Small intestine (tissue), 7 donors: Measurements from ENCODE around the gene IREB2. TPM values are rescaled to one million over a fixed set of nuclear protein-coding genes. Genes with fewer than 3 reads are reported as not detected.
"Not testable (repeated sequence)": the region's sequence is repeated elsewhere in the genome, so short reads cannot be mapped to it uniquely, and the experiment has no call there.

ENCODE experiments used
- DNase-seq, 2 donors: peaks; one replicate each; pipeline versions ENCODE4 v3.0.0 to v3.0.0-alpha.2; 2013
- FAIRE-seq: peaks from 2 replicates; lab custom pipeline; 2012; peaks lifted over from hg19 to GRCh38; lab: Jason Lieb, UNC
- H3K27ac ChIP-seq, 3 donors: one replicate each; pipeline ENCODE4 v1.5.1; 2013; ENCODE audit warnings: low read length in 2 of 3, mild to moderate bottlenecking in 2 of 3, control low read depth in 1 of 3, inconsistent platforms in 1 of 3, low read depth in 1 of 3, moderate library complexity in 1 of 3
- H3K27me3 ChIP-seq, 3 donors: one replicate each; pipeline ENCODE4 v1.6.1; 2013; ENCODE audit warnings: low read length in 3 of 3, inconsistent platforms in 1 of 3; ENCODE audit not compliant: control insufficient read depth in 3 of 3, insufficient read depth in 3 of 3
- H3K36me3 ChIP-seq, 3 donors: one replicate each; pipeline ENCODE4 v1.6.1; 2013; ENCODE audit warnings: low read length in 3 of 3, inconsistent platforms in 1 of 3, low read depth in 1 of 3, mild to moderate bottlenecking in 1 of 3, moderate library complexity in 1 of 3; ENCODE audit not compliant: control insufficient read depth in 3 of 3, insufficient read depth in 2 of 3
- H3K4me1 ChIP-seq, 3 donors: one replicate each; pipeline ENCODE4 v1.6.1; 2013; ENCODE audit warnings: low read length in 2 of 3, inconsistent platforms in 1 of 3, low read depth in 1 of 3, mild to moderate bottlenecking in 1 of 3, moderate library complexity in 1 of 3; ENCODE audit not compliant: control insufficient read depth in 3 of 3, insufficient read depth in 2 of 3
- H3K4me3 ChIP-seq, 3 donors: one replicate each; pipeline ENCODE4 v1.5.1; 2013; ENCODE audit warnings: low read length in 3 of 3, control low read depth in 1 of 3, inconsistent platforms in 1 of 3, low read depth in 1 of 3, mild to moderate bottlenecking in 1 of 3, moderate library complexity in 1 of 3
- H3K9me3 ChIP-seq, 2 donors: one replicate each; pipeline ENCODE4 v1.6.1; 2013; ENCODE audit warnings: low read depth in 1 of 2, low read length in 1 of 2; ENCODE audit not compliant: control insufficient read depth in 2 of 2, insufficient read depth in 1 of 2
- WGBS, 3 donors: extraction: QIAGEN DNeasy Blood & Tissue Kit; methylation state at CpG; one replicate each; pipeline ENCODE4 v1.1.7; 2013; 5-methylcytosine and 5-hydroxymethylcytosine counted together
- polyA plus RNA-seq, 4 donors: library from polyadenylated mRNA; stranded (reverse) in 3 of 4; unstranded in 1 of 4; fragments of 200-250 nt in 3 of 4; fragments of 120-200 nt in 1 of 4; gene quantifications; one replicate each; pipeline versions ENCODE4 v1.2.1 to v1.2.3, GENCODE V29; 2013
- donor health status: healthy with polysubstance abuse.
- donor health status: control.
- donor health status: control.
- donor health status: Bipolar disorder and iron deficiency.
- donor health status: healthy.

The IREB2 gene
- polyA plus RNA-seq, 4 donors, result 12.4 to 63.6 (median 15.3) TPM

DNA sequence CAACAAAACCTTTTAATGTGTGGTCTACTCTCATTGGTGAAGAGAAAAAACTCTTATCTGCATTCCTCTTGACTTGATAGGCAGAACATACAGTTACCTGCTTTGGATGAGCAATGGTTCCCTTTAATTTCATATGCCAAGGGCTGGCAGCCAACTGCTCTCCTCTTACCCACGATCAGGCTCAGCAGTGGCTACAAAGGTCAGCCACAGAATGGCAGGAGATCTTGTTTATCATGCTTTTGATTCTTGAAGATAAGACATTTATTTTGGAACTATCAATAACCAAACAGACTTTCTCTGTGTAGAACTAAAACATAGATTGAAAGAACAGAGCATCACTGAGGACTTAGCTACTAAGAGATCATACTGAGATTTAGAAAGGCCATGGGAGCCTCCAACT lies 6.1 kb upstream of the IREB2 start:
- WGBS, 3 donors, result 0 to 48% (median 11%) methylated on average over 1 of the region's 1 CpG
- DNase-seq (no peak), FAIRE-seq (no peak)
- no peaks in the 10 kb centered on the region for H3K36me3 ChIP-seq
- no peak overlapping the region for H3K4me3 ChIP-seq
- no peaks in the 10 kb centered on the region for H3K27me3 ChIP-seq
- H3K9me3 ChIP-seq, result peaks cover 0 to 5% of the 10 kb centered on the region in 2 donors
- H3K4me1 ChIP-seq, result peaks cover 0 to under 1% (median 0%) of the 10 kb centered on the region in 3 donors
- H3K27ac ChIP-seq, result no peak overlapping the region

DNA sequence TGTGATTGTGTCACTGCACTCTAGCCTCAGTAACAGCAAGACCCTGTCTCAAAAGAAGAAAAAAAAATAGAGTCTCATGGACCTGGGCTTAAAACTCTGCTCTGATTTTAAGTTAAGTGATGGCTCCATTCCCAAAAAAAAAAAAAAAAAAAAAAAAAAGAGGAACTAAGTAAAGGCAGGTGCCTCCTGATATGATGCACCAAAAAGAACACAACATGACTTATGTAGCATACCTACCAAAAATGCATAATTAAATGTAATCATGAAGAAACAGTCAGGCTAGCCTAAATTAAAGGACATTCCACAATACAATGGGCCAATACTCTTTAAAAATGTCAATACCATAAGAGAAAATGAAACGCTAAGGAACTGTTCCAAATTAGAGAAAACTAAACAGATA lies 5.4 kb upstream of the IREB2 start:
- H3K27ac ChIP-seq, result no peak overlapping the region
- H3K9me3 ChIP-seq, result peaks cover 0 to 5% of the 10 kb centered on the region in 2 donors
- H3K36me3 ChIP-seq, result no peaks in the 10 kb centered on the region
- peaks cover 0 to 6% (median 0%) of the 10 kb centered on the region in 3 donors for H3K4me1 ChIP-seq
- WGBS, 3 donors, result 96 to 98% (median 97%) methylated on average over 1 of the region's 1 CpG
- H3K4me3 ChIP-seq, result no peak overlapping the region
- DNase-seq (no peak), FAIRE-seq (no peak)
- no peaks in the 10 kb centered on the region for H3K27me3 ChIP-seq

DNA sequence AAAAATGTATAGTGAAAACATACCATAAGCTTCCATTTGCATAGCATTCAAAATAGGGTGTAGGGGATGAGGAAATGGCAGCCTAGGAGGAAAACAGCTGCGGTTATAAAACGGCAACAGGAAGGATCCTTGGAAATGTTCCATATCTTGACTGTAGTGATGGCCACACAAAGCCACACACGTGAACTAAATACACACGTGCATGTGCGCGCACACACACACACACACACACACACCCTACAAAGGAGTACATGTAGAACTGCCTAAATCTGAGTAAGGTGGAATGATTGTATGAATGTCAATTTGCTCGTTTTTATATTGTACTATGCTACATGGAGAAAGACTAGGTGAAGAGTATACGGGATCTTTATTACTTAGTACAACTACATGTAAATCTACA lies 3.9 kb upstream of the IREB2 start:
- Histone ChIP-seq H3K9me3 (peaks cover 0 to 5% of the 10 kb centered on the region in 2 donors), H3K36me3 (no peaks in the 10 kb centered on the region), H3K4me3 (no peak overlapping the region), H3K27me3 (no peaks in the 10 kb centered on the region), H3K27ac (no peak overlapping the region), H3K4me1 (peaks cover 0 to 6% (median 0%) of the 10 kb centered on the region in 3 donors)
- DNase-seq, result no peak
- 29 to 41% (median 30%) methylated on average over 8 of the region's 8 CpGs for WGBS, 3 donors
- FAIRE-seq, result no peak

DNA sequence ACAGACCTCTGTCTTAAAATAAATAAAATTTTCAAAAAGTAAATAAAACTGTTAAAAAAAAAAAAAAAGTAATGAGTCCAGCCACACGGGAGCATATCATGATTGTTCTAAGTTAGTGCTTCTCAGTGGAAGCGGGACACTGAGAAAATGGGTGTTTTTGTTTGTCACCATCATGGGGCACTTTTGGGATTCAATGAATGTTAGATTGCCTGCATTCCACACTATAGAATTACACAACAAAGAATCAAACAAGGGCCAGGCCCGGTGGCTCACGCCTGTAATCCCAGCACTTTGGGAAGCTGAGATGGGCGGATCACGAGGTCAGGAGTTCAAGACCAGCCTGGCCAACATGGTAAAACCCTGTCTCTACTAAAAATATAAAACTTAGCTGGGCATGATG lies 3.3 kb upstream of the IREB2 start:
- H3K36me3 ChIP-seq, H3K9me3 ChIP-seq, H3K27ac ChIP-seq, H3K27me3 ChIP-seq, DNase-seq, FAIRE-seq, H3K4me1 ChIP-seq, H3K4me3 ChIP-seq: not testable (repeated sequence)
- 76 to 83% (median 80%) methylated on average over 6 of the region's 6 CpGs for WGBS, 3 donors

DNA sequence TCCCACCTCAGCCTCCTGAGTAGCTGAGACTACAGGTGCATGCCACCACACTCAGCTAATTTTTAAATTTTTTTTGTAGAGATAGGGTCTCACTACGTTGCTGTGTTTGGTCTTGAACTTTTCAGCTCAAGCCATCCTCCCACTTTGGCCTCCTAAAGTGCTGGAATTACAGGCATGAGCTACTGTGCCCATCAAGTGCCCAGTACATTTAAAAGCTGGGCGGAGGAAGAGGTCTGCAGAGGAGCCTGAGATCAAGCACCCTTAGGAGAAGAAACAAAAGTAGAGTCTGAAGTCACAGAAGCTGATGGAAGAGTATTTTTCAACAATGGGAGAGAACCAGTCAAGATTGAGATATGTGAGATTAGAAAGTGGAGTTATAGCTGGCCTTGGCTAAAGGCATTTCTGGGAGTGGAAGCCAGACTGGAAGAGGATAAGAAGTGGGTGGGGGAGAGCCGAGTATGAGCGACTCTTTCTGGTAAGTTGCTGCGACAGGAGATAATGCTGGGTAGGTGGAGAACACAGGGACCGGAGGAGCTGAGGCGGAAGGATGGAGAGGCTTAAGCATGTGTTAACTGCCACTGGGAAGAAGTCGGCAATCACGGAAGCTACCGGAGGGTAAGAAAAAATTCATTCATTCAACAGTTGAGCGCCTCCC lies 782 bp upstream of the IREB2 start:
- H3K36me3 ChIP-seq, result peaks cover 2 to 10% (median 3%) of the 10 kb centered on the region in 3 donors
- H3K27me3 ChIP-seq, result no peaks in the 10 kb centered on the region
- H3K4me1 ChIP-seq, result peaks cover 0 to 11% (median 0%) of the 10 kb centered on the region in 3 donors
- FAIRE-seq (no peak), DNase-seq (no peak)
- H3K4me3 ChIP-seq, result peak overlapping the region; percentile 46 to 99 (median 49)
- peaks cover 0 to 1% of the 10 kb centered on the region in 2 donors for H3K9me3 ChIP-seq
- 12 to 16% (median 15%) methylated on average over 11 of the region's 11 CpGs for WGBS, 3 donors
- H3K27ac ChIP-seq, result peak overlapping the region in 2 of 3 donors; percentile 74 to 87

DNA sequence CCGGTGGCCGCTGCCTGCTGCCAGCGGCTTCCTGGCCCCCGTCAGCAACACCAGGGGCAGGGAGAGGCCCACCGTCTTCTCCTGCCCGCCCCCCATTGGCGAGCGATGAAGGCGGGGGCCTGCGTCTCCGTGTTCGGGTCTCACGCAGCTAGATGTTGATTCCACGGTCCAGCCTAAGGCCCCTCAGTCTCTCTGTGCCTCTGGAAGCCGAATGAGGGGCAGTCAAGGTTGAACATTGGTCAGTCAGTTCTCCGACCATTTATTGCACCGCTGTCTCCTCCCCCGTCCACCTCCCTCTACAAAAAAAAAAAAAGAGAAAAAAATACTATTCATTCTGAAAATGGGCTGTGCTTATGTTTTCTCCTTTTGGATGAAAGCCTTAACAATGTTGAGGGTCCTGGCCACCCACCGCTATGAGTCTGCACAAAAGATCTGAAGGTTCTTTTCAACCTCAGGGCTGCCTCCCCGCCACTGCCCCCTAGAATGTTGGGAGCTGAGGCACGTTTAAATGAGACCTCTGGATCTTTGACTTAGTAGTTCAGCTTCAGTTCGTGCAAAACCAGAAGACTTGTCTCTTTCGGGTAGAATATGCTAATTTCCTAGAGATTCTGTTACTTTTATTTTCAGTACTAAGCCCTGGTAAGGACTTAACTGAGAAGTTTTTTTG lies 736 bp downstream of the IREB2 start:
- peak in 1 of 2 donors; percentile 22 for DNase-seq
- Histone ChIP-seq H3K27ac (peak overlapping the region; percentile 87 to 97 (median 95)), H3K36me3 (peaks cover 2 to 16% (median 3%) of the 10 kb centered on the region in 3 donors), H3K9me3 (no peaks in the 10 kb centered on the region), H3K4me1 (peaks cover 0 to 20% (median 0%) of the 10 kb centered on the region in 3 donors), H3K27me3 (no peaks in the 10 kb centered on the region), H3K4me3 (peak overlapping the region; percentile 81 to 99 (median 96))
- FAIRE-seq, result no peak
- WGBS, 3 donors, result 0% methylated on average over 19 to 23 of the region's 23 CpGs

DNA sequence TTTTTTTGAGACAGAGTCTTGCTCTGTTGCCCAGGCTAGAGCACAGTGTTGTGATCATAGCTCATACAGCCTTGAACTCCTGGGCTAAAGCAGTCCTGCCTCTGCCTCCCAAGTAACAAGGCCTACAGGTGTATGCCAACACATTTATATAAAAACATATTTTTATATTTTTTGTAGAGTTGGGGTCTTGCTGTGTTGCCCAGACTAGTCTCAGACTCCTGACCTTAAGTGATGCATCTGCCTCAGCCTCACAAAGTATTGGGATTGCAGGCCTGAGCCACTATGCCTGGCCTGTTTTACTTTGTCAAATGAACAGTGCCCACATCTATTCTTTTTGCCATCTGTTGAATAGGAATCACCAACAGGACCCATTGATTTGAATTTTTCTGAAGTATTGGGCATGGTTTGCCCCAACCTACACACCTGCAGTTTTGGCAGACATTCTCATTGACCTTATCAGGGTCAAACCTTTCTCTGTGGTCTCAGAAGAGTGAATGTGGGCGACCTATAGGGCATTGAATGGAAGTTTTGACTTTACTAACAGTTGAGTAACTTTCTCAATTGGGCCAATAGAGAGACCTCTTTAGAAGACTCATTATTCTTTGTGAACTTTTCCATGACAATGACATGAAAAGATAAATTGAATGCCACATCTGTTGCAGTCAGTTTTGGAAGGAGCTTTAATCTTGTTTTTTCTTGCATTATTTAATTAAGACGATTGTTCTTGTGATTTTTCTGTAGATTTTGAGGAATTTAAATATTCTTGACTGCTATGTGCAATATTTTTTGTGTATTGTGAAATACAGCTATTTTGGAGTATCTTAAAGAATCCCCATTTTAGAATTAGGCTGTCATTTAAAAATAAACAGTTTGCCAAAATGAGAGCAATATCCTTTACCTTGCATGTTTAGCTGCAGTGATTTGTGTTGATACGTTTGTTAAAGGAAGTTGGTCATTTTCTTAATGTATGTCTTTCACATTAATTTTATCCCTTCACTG lies 2.7 kb downstream of the IREB2 start:
- DNase-seq (no peak), FAIRE-seq (no peak)
- H3K27me3 ChIP-seq, result no peaks in the 10 kb centered on the region
- H3K4me1 ChIP-seq, result peaks cover 0 to 20% (median 0%) of the 10 kb centered on the region in 3 donors
- no peaks in the 10 kb centered on the region for H3K9me3 ChIP-seq
- H3K27ac ChIP-seq, result no peak overlapping the region
- 64 to 69% (median 67%) methylated on average over 3 of the region's 3 CpGs for WGBS, 3 donors
- H3K4me3 ChIP-seq, result no peak overlapping the region
- H3K36me3 ChIP-seq, result peaks cover 3 to 25% (median 8%) of the 10 kb centered on the region in 3 donors

DNA sequence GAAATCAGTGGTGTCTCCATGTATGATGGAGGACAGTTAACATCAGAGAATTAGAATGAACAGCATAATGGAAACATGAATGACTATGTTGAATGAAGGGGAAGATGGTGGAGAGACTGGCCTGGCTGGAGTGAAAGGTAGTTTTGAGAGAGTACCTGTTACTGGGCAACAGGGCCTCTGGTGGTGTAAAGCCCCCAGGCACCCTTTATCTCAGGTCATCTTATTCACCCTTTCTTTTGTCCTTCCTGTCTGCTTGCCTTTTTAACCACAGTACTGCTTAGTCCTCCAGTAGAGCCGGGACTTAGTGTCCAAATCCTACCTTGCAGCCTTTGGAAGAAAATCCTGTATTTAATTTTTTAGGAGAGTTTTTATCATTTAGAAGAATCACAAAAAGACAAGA lies 6.2 kb downstream of the IREB2 start:
- DNase-seq (no peak), FAIRE-seq (no peak)

More for the DNA sequence above, 6.2 kb downstream of the IREB2 start:
- Histone ChIP-seq H3K27me3 (no peaks in the 10 kb centered on the region), H3K4me1 (peaks cover 2 to 22% (median 4%) of the 10 kb centered on the region in 3 donors), H3K9me3 (no peaks in the 10 kb centered on the region), H3K36me3 (peaks cover 3 to 46% (median 8%) of the 10 kb centered on the region in 3 donors), H3K27ac (no peak overlapping the region), H3K4me3 (no peak overlapping the region)
- 85 to 91% (median 87%) methylated on average over 1 of the region's 1 CpG for WGBS, 3 donors
